IMR-90 (cell line): ENCODE data around the gene ICAM1. TPM values are rescaled to one million over a fixed set of nuclear protein-coding genes. Genes with fewer than 3 reads are reported as not detected.

ENCODE experiments used
- ATAC-seq: fragments of 200-7000 bp; cut with Tn5 transposase; 2 replicates; pipeline ENCODE4 v1.9.1; 2020; ENCODE audit warnings: low read depth, mild to moderate bottlenecking, moderate library complexity
- BruUV-seq: library from RNA; stranded (reverse); fragments of 400-500 nt; replicated peaks from 2 replicates; lab custom pipeline; 2021; lab: Mats Ljungman, UMichigan
- CTCF ChIA-PET: fragments of 300-600 bp; formaldehyde crosslinking; extraction: SDS; loops from one replicate; lab custom pipeline; 2021; ENCODE audit warnings: antibody characterized with exemption; lab: Yijun Ruan, JAX
- POLR2A ChIA-PET: fragments of 300-600 bp; sonication (Branson Sonifier 250); formaldehyde crosslinking; loops from one replicate; lab custom pipeline; 2022; ENCODE audit warnings: antibody characterized with exemption; ENCODE audit not compliant: unreplicated experiment; lab: Charles Lee
- DNase-seq: peaks from one replicate; pipeline ENCODE4 v3.0.0; 2013
- H2AFZ ChIP-seq: replicated peaks from 2 replicates; pipeline ENCODE3; 2013; ENCODE audit warnings: low read length, mild to moderate bottlenecking; ENCODE audit not compliant: poor library complexity
- H2AK5ac ChIP-seq: 2 replicates; pipeline ENCODE4 v1.6.1; 2013; ENCODE audit warnings: low read depth, low read length, inconsistent platforms
- H2AK9ac ChIP-seq: replicated peaks from 2 replicates; pipeline ENCODE3; 2013; ENCODE audit warnings: mild to moderate bottlenecking, low read depth, low read length, moderate library complexity; ENCODE audit not compliant: poor library complexity
- H2BK120ac ChIP-seq: 2 replicates; pipeline ENCODE4 v1.6.1; 2013; ENCODE audit warnings: low read depth, low read length, inconsistent platforms
- H2BK15ac ChIP-seq: 3 replicates; pipeline ENCODE4 v1.6.1; 2013; ENCODE audit warnings: low read depth, low read length, inconsistent platforms
- H2BK20ac ChIP-seq: 2 replicates; pipeline ENCODE4 v1.6.1; 2013; ENCODE audit warnings: low read depth, mild to moderate bottlenecking, inconsistent platforms, low read length, moderate library complexity
- H2BK5ac ChIP-seq: 2 replicates; pipeline ENCODE4 v1.6.1; 2013; ENCODE audit warnings: mild to moderate bottlenecking, low read depth, low read length, inconsistent platforms; ENCODE audit not compliant: poor library complexity, severe bottlenecking
- H3K14ac ChIP-seq: replicated peaks from 2 replicates; pipeline ENCODE4 v1.6.1; 2013; ENCODE audit warnings: low read depth, low read length, inconsistent platforms
- H3K18ac ChIP-seq: 2 replicates; pipeline ENCODE4 v1.6.1; 2013; ENCODE audit warnings: low read depth, low read length, control low read depth
- H3K23ac ChIP-seq: 2 replicates; pipeline ENCODE4 v1.6.1; 2013; ENCODE audit warnings: low read depth, low read length, inconsistent platforms
- H3K27ac ChIP-seq: 2 replicates; pipeline ENCODE4 v1.5.1; 2013; ENCODE audit warnings: mild to moderate bottlenecking, control low read depth, low read length; ENCODE audit not compliant: insufficient read depth
- H3K27me3 ChIP-seq: 2 replicates; pipeline ENCODE4 v1.6.1; 2013; ENCODE audit warnings: low read length; ENCODE audit not compliant: control insufficient read depth, insufficient read depth
- H3K36me3 ChIP-seq: 2 replicates; pipeline ENCODE4 v1.6.1; 2013; ENCODE audit warnings: low read length, mixed read lengths; ENCODE audit not compliant: control insufficient read depth, insufficient read depth
- H3K4ac ChIP-seq: 2 replicates; pipeline ENCODE4 v1.6.1; 2013; ENCODE audit warnings: low read depth, low read length, inconsistent platforms
- H3K4me1 ChIP-seq: 2 replicates; pipeline ENCODE4 v1.6.1; 2013; ENCODE audit warnings: low read length, mixed read lengths; ENCODE audit not compliant: control insufficient read depth, insufficient read depth
- H3K4me2 ChIP-seq: 2 replicates; pipeline ENCODE4 v1.6.1; 2013; ENCODE audit warnings: low read depth, mild to moderate bottlenecking, control low read depth, low read length, moderate library complexity
- H3K4me3 ChIP-seq: 2 replicates; pipeline ENCODE4 v1.5.1; 2013; ENCODE audit warnings: low read depth, mild to moderate bottlenecking, control low read depth, low read length, moderate library complexity; ENCODE audit not compliant: insufficient read depth
- H3K56ac ChIP-seq: 2 replicates; pipeline ENCODE4 v1.6.1; 2013; ENCODE audit warnings: low read length, inconsistent platforms; ENCODE audit not compliant: insufficient read depth; ENCODE audit errors: extremely low read depth
- H3K79me1 ChIP-seq, 2 experiments: 2 replicates each; pipeline ENCODE4 v1.6.1; 2013; ENCODE audit warnings: low read length in 2 of 2, inconsistent platforms in 1 of 2, low read depth in 1 of 2
- H3K9ac ChIP-seq: 2 replicates; pipeline ENCODE4 v1.6.1; 2013; ENCODE audit warnings: low read depth, low read length, control low read depth
- H3K9me1 ChIP-seq: 2 replicates; pipeline ENCODE4 v1.6.1; 2013; ENCODE audit warnings: low read length, inconsistent platforms; ENCODE audit not compliant: insufficient read depth
- H3K9me3 ChIP-seq: 2 replicates; pipeline ENCODE4 v1.6.1; 2013; ENCODE audit warnings: low read length; ENCODE audit not compliant: control insufficient read depth, insufficient read depth
- H4K20me1 ChIP-seq: 2 replicates; pipeline ENCODE4 v1.6.1; 2013; ENCODE audit warnings: low read length, inconsistent platforms; ENCODE audit not compliant: insufficient read depth
- H4K5ac ChIP-seq: 2 replicates; pipeline ENCODE4 v1.6.1; 2013; ENCODE audit warnings: mild to moderate bottlenecking, low read depth, low read length, control low read depth
- H4K8ac ChIP-seq, 2 experiments: 2 replicates each; pipeline ENCODE4 v1.6.1; 2013; ENCODE audit warnings: low read depth in 2 of 2, low read length in 2 of 2, control low read depth in 1 of 2, inconsistent platforms in 1 of 2
- H4K91ac ChIP-seq: 2 replicates; pipeline ENCODE4 v1.6.1; 2013; ENCODE audit warnings: low read depth, low read length, inconsistent platforms; ENCODE audit not compliant: insufficient read depth
- MAFK ChIP-seq: IDR thresholded peaks from 2 replicates; pipeline ENCODE4 v1.6.1; 2012; ENCODE audit warnings: low read depth, low read length, improper control_type of control experiment
- RAD21 ChIP-seq: IDR thresholded peaks from 2 replicates; pipeline ENCODE4 v1.6.1; 2012; ENCODE audit warnings: low read length, improper control_type of control experiment
- WGBS, 2 experiments: methylation state at CpG; one replicate each; pipeline versions ENCODE4 v1.1.5 to v1.1.7; 2013; ENCODE audit warnings: missing lambda C conversion rate in 2 of 2; ENCODE audit not compliant: insufficient read length in 1 of 2; ENCODE audit errors: extremely low coverage in 2 of 2; 5-methylcytosine and 5-hydroxymethylcytosine counted together
- dilution Hi-C: fragments of 300-500 bp; cut with HindIII; formaldehyde crosslinking; loops from one replicate; pipeline ENCODE4 v1.14.3; 2018; ENCODE audit warnings: low sequenced_read_pairs; ENCODE audit not compliant: unreplicated experiment
- in situ Hi-C: fragments of 300-500 bp; cut with MboI; formaldehyde crosslinking; loops from 3 replicates; pipeline ENCODE4 v1.14.3; 2019; ENCODE audit warnings: low sequenced_read_pairs, inconsistent platforms, mixed read lengths
- intact Hi-C: fragments of 100-400 bp; cut with micrococcal nuclease; formaldehyde crosslinking; loops from 2 replicates; pipeline ENCODE4 v1.10.0; 2022
- polyA plus RNA-seq, 3 experiments: library from polyadenylated mRNA; depleted of rRNA; stranded (reverse); fragments of >200 nt; gene quantifications; 2 replicates each; pipeline ENCODE4 v1.2.3, GENCODE V29; 2012; ENCODE audit warnings: low replicate concordance in 1 of 3
- total RNA-seq: library from RNA; depleted of rRNA; stranded (reverse); fragments of >200 nt; gene quantifications from 2 replicates; pipeline ENCODE4 v1.2.3, GENCODE V29; 2012

Gene ICAM1
- total and polyA plus RNA-seq, 2 of the 4 experiments (the other 2 are of a cell fraction): 10.6 to 19.1 TPM

- H3K9me3 ChIP-seq: no peaks in the 10 kb centered on the region
- H3K56ac ChIP-seq: no peak overlapping the region
- TF ChIP-seq MAFK (no peak), RAD21 (no peak)
- no peak overlapping the region for H2BK15ac ChIP-seq
- intact Hi-C loops: no loop called here
- H3K18ac ChIP-seq: no peak overlapping the region
- dilution Hi-C loops: no loop called here
- H3K9ac ChIP-seq: no peak overlapping the region
- peaks cover 16% of the 10 kb centered on the region for H3K4me1 ChIP-seq
- WGBS, 2 experiments: 30% methylated on average over 25 of the region's 48 CpGs; no CpG with 5 or more reads in 1 of the 2 experiments
- peaks cover 14% of the 10 kb centered on the region; the same call in 1 of the 2 replicates for H3K36me3 ChIP-seq
- H3K79me1 ChIP-seq: peaks cover 0 to 4% of the 10 kb centered on the region in 2 experiments; a peak in 1 of 4 replicates
- H2BK120ac ChIP-seq: no peak overlapping the region
- DNase-seq: no peak
- H3K27ac ChIP-seq: no peak overlapping the region
- ATAC-seq: no peak
- no peak overlapping the region for H4K8ac ChIP-seq
- in situ Hi-C loops: no loop called here
- H3K4me2 ChIP-seq: no peak overlapping the region
- no peak overlapping the region for H4K5ac ChIP-seq
- H3K23ac ChIP-seq: no peak overlapping the region
- H4K91ac ChIP-seq: no peak overlapping the region
- H3K27me3 ChIP-seq: no peaks in the 10 kb centered on the region; the same call in 1 of the 2 replicates
- ChIA-PET CTCF (no interaction called here), POLR2A (no interaction called here)
- no peak overlapping the region for H2BK5ac ChIP-seq
- H3K4me3 ChIP-seq: no peak overlapping the region
- H2AFZ ChIP-seq: peak overlapping the region; percentile 33
- peak overlapping the region; percentile 24; the same call in 1 of the 2 replicates for H2AK5ac ChIP-seq
- H3K9me1 ChIP-seq: no peaks in the 10 kb centered on the region
- H2BK20ac ChIP-seq: no peak overlapping the region
- peaks cover 6% of the 10 kb centered on the region for H4K20me1 ChIP-seq
- H3K14ac ChIP-seq: no peak overlapping the region
- no peak overlapping the region for H3K4ac ChIP-seq
- no peak overlapping the region for H2AK9ac ChIP-seq
- no TSS peak for BruUV-seq
Observed at GRCh38 chr19:10295305-10295846, 24.5 kb downstream of the ICAM1 start.
